Sigmoid colon (tissue), 7 donors: ENCODE results near the gene TEDC2. TPM values are rescaled to one million over a fixed set of nuclear protein-coding genes. Genes with fewer than 3 reads are reported as not detected.

ENCODE experiments used
- DNase-seq: peaks from one replicate; pipeline ENCODE4 v3.0.0-alpha.2; 2019
- H3K27ac ChIP-seq, 4 donors: fragments of 200-600 bp; sonication (generic); one replicate each; pipeline ENCODE4 v1.5.1; 2016 to 2019; ENCODE audit warnings: mild to moderate bottlenecking in 1 of 4
- H3K27me3 ChIP-seq, 3 donors: fragments of 200-600 bp; sonication (generic); one replicate each; pipeline ENCODE4 v1.5.1; 2019; ENCODE audit warnings: mild to moderate bottlenecking in 1 of 3
- H3K36me3 ChIP-seq, 4 donors: fragments of 200-600 bp; sonication (generic); one replicate each; pipeline ENCODE4 v1.5.1; 2016 to 2019
- H3K4me1 ChIP-seq, 4 donors: fragments of 200-600 bp; sonication (generic); one replicate each; pipeline ENCODE4 v1.5.1; 2017 to 2019
- H3K4me3 ChIP-seq, 4 donors: fragments of 200-600 bp; sonication (generic); one replicate each; pipeline ENCODE4 v1.5.1; 2017 to 2019; ENCODE audit warnings: mild to moderate bottlenecking in 2 of 4, moderate library complexity in 1 of 4
- H3K9me3 ChIP-seq, 4 donors: fragments of 200-600 bp in 3 of 4; sonication (generic) in 3 of 4; one replicate each; pipeline versions ENCODE4 v1.5.1 to v1.6.1; 2013 to 2019
- CTCF ChIP-seq, 4 experiments: fragments of 450-650 bp in 3 of 4; fragments of 200-600 bp in 1 of 4; IDR thresholded peaks; one replicate each; pipeline ENCODE4 v1.5.1; 2016 to 2019; ENCODE audit warnings: antibody characterized with exemption in 4 of 4, mild to moderate bottlenecking in 3 of 4, moderate library complexity in 2 of 4
- EP300 ChIP-seq, 4 donors: sonication (generic); formaldehyde crosslinking; IDR thresholded peaks; one replicate each; pipeline ENCODE4 v1.6.1; 2017; ENCODE audit warnings: antibody characterized with exemption in 4 of 4
- POLR2A ChIP-seq, 2 donors: fragments of 450-650 bp; IDR thresholded peaks; one replicate each; pipeline ENCODE4 v1.6.1; 2016; ENCODE audit warnings: antibody characterized with exemption in 2 of 2, mild to moderate bottlenecking in 2 of 2, moderate library complexity in 2 of 2
- POLR2AphosphoS5 ChIP-seq, 4 donors: sonication (generic); formaldehyde crosslinking; IDR thresholded peaks; one replicate each; pipeline ENCODE4 v1.6.1; 2017; ENCODE audit warnings: antibody characterized with exemption in 4 of 4
- WGBS, 2 donors: extraction: QIAGEN DNeasy Blood & Tissue Kit; methylation state at CpG; one replicate each; pipeline ENCODE4 v1.1.7; 2013; 5-methylcytosine and 5-hydroxymethylcytosine counted together
- intact Hi-C: fragments of 100-400 bp; cut with DNase I; formaldehyde crosslinking; loops from one replicate; pipeline ENCODE4 v1.15.1; 2023
- polyA plus RNA-seq, 3 donors: library from polyadenylated mRNA; stranded (reverse); fragments of 200-250 nt; gene quantifications; one replicate each; pipeline ENCODE4 v1.2.3, GENCODE V29; 2013
- small RNA-seq, 3 donors: library from RNA; depleted of rRNA; stranded (forward); fragments of <200 nt; gene quantifications; one replicate each; pipeline ENCODE3, GENCODE V24; 2016
- total RNA-seq, 4 donors: library from RNA; depleted of rRNA; stranded (reverse); fragments of >200 nt; gene quantifications; one replicate each; pipeline ENCODE4 v1.1.0, GENCODE V29; 2016
- donor health status: healthy with polysubstance abuse.
- donor health status: Bipolar disorder and iron deficiency.
- donor health status: healthy.

Gene TEDC2
- total and polyA plus RNA-seq, 7 donors = 0.60 to 10.6 (median 5.3) TPM; not detected in 3

- H3K27ac ChIP-seq = peak overlapping the region; percentile 97 to 99 (median 98)
These were observed 52.3 kb downstream of the TEDC2 start for GRCh38 chr16:2511996-2512734.

GRCh38 chr16:2512735-2513404 lies 53.0 kb downstream of the TEDC2 start:
- Histone ChIP-seq H3K4me1 (peaks cover 0 to 56% (median 53%) of the 10 kb centered on the region in 4 donors), H3K27ac (peak overlapping the region; percentile 97 to 99 (median 98)), H3K9me3 (no peaks in the 10 kb centered on the region), H3K4me3 (peak overlapping the region; percentile 92 to 100 (median 100)), H3K36me3 (no peaks in the 10 kb centered on the region), H3K27me3 (no peaks in the 10 kb centered on the region)
- TF ChIP-seq CTCF (IDR thresholded peaks at IDR 0.05) = no peak
- TF ChIP-seq POLR2A (IDR thresholded peaks at IDR 0.05) = no peak
- no peak for TF ChIP-seq POLR2AphosphoS5 (IDR thresholded peaks at IDR 0.05)
- no peak for TF ChIP-seq EP300 (IDR thresholded peaks at IDR 0.05)
- WGBS, 2 donors = 45 to 68% methylated on average over 15 of the region's 15 CpGs
- DNase-seq = peak; percentile 72
- intact Hi-C loops = loop anchor here (5.0 kb wide), 1 partner anchor 36 kb away; the partner anchor contains the start of gene TBC1D24

More at GRCh38 chr16:2511996-2512734, 52.3 kb downstream of the TEDC2 start:
- Histone ChIP-seq H3K9me3 (no peaks in the 10 kb centered on the region), H3K4me1 (peaks cover 0 to 49% (median 45%) of the 10 kb centered on the region in 4 donors), H3K4me3 (no peak overlapping the region), H3K27me3 (no peaks in the 10 kb centered on the region), H3K36me3 (no peaks in the 10 kb centered on the region)
- 89 to 92% methylated on average over 17 of the region's 17 CpGs for WGBS, 2 donors
- intact Hi-C loops = loop anchor here (5.0 kb wide), 1 partner anchor 35 kb away; the partner anchor contains the start of gene TBC1D24
- TF ChIP-seq POLR2A (IDR thresholded peaks at IDR 0.05) = no peak
- TF ChIP-seq CTCF (IDR thresholded peaks at IDR 0.05) = no peak
- TF ChIP-seq EP300 (IDR thresholded peaks at IDR 0.05) = no peak
- no peak for TF ChIP-seq POLR2AphosphoS5 (IDR thresholded peaks at IDR 0.05)
- no peak for DNase-seq

- no peaks in the 10 kb centered on the region for H3K27me3 ChIP-seq
- H3K4me1 ChIP-seq = peaks cover 0 to 64% (median 61%) of the 10 kb centered on the region in 4 donors
- peak within 1 kb of the TSS; percentile 92 to 100 (median 100) for H3K4me3 ChIP-seq
- peak; percentile 96 for DNase-seq
- intact Hi-C loops = loop anchor here (5.0 kb wide), 1 partner anchor 36 kb away; the partner anchor contains the start of gene TBC1D24
- H3K9me3 ChIP-seq = no peaks in the 10 kb centered on the region
- TF ChIP-seq CTCF (IDR thresholded peaks at IDR 0.05) (no peak), EP300 (IDR thresholded peaks at IDR 0.05) (peak in 1 of 4 donors; percentile 1), POLR2AphosphoS5 (IDR thresholded peaks at IDR 0.05) (peak; percentile 91 to 96 (median 93)), POLR2A (IDR thresholded peaks at IDR 0.05) (peak; percentile 79 to 80)
- peak within 1 kb of the TSS; percentile 97 to 99 (median 98) for H3K27ac ChIP-seq
- no peaks in the 10 kb centered on the region for H3K36me3 ChIP-seq
- WGBS, 2 donors = 1 to 2% methylated on average over 122 of the region's 122 CpGs
These were observed 53.8 kb downstream of the TEDC2 start, which contains the start of gene ATP6V0C for GRCh38 chr16:2513405-2514332. TSS of gene ATP6V0C (plus strand) at chr16:2513952. CDS start at chr16:2514104, 152 bp downstream.

Small RNA genes within 50 kb of the gene (small RNA-seq; reads per million reads assigned to genes)
- gene MIR6768 = 0 reads per million in 3 donors

Other genes starting within 250 kb of the TEDC2 start
- 10 to 100 TPM in 1 of 4 donors, 1 to 10 TPM in 3; 1.8 to 21.3 (median 4.7) TPM for gene BRICD5, start 249.2 kb upstream of the TEDC2 start, total RNA-seq
- gene BRICD5, start 249.2 kb upstream of the TEDC2 start, polyA plus RNA-seq = 1 to 10 TPM in 1 of 3 donors, not detected in 2; 8.3 TPM
- 10 to 100 TPM in 2 of 4 donors, 1 to 10 TPM in 2; 9.0 to 14.4 (median 10.0) TPM for gene PGP, start 245.3 kb upstream of the TEDC2 start, total RNA-seq
- gene PGP, start 245.3 kb upstream of the TEDC2 start, polyA plus RNA-seq = 10 to 100 TPM in 2 of 3 donors, 1 to 10 TPM in 1; 6.0 to 20.2 (median 11.1) TPM
- 10 to 100 TPM; 17.4 to 26.9 (median 22.0) TPM for gene E4F1, start 236.5 kb upstream of the TEDC2 start, total RNA-seq
- 10 to 100 TPM; 10.8 to 25.3 (median 13.4) TPM for gene E4F1, start 236.5 kb upstream of the TEDC2 start, polyA plus RNA-seq
- gene DNASE1L2, start 223.7 kb upstream of the TEDC2 start, total RNA-seq = under 1 TPM in 3 of 4 donors, not detected in 1; 0.36 to 0.82 (median 0.81) TPM
- under 1 TPM in 1 of 3 donors, not detected in 2; 0.93 TPM for gene DNASE1L2, start 223.7 kb upstream of the TEDC2 start, polyA plus RNA-seq
- gene ECI1, start 208.5 kb upstream of the TEDC2 start, total RNA-seq = 10 to 100 TPM; 50.2 to 87.2 (median 67.0) TPM
- gene ECI1, start 208.5 kb upstream of the TEDC2 start, polyA plus RNA-seq = 100 to 1,000 TPM in 2 of 3 donors, 10 to 100 TPM in 1; 84.8 to 136 (median 121) TPM
- gene RNPS1, start 192.0 kb upstream of the TEDC2 start, total RNA-seq = 100 to 1,000 TPM; 110 to 145 (median 128) TPM
- gene RNPS1, start 192.0 kb upstream of the TEDC2 start, polyA plus RNA-seq = 100 to 1,000 TPM; 111 to 171 (median 112) TPM
- 10 to 100 TPM in 1 of 4 donors, 1 to 10 TPM in 3; 4.9 to 21.3 (median 7.4) TPM for gene ABCA3, start 119.4 kb upstream of the TEDC2 start, total RNA-seq
- gene ABCA3, start 119.4 kb upstream of the TEDC2 start, polyA plus RNA-seq = 1 to 10 TPM in 1 of 3 donors, under 1 TPM in 2; 0.46 to 4.2 (median 0.60) TPM
- 1 to 10 TPM in 2 of 4 donors, under 1 TPM in 2; 0.71 to 1.9 (median 1.1) TPM for gene CCNF, start 30.7 kb upstream of the TEDC2 start, total RNA-seq
- gene CCNF, start 30.7 kb upstream of the TEDC2 start, polyA plus RNA-seq = 10 to 100 TPM in 1 of 3 donors, 1 to 10 TPM in 1, under 1 TPM in 1; 0.60 to 11.6 (median 1.2) TPM
- gene NTN3, start 11.2 kb downstream of the TEDC2 start, total RNA-seq = under 1 TPM in 1 of 4 donors, not detected in 3; 0.83 TPM
- gene NTN3, start 11.2 kb downstream of the TEDC2 start, polyA plus RNA-seq = under 1 TPM in 1 of 3 donors, not detected in 2; 0.13 TPM
- gene TBC1D24, start 15.0 kb downstream of the TEDC2 start, total RNA-seq = 10 to 100 TPM in 2 of 4 donors, 1 to 10 TPM in 2; 5.9 to 16.1 (median 10.5) TPM
- 1 to 10 TPM in 2 of 3 donors, under 1 TPM in 1; 0.60 to 6.5 (median 1.4) TPM for gene TBC1D24, start 15.0 kb downstream of the TEDC2 start, polyA plus RNA-seq
- gene ATP6V0C, start 53.8 kb downstream of the TEDC2 start, total RNA-seq = 10 to 100 TPM; 33.2 to 51.5 (median 42.5) TPM
- 100 to 1,000 TPM in 1 of 3 donors, 10 to 100 TPM in 2; 79.3 to 233 (median 99.0) TPM for gene ATP6V0C, start 53.8 kb downstream of the TEDC2 start, polyA plus RNA-seq
- gene AMDHD2, start 60.3 kb downstream of the TEDC2 start, total RNA-seq = 10 to 100 TPM; 23.3 to 25.3 (median 24.4) TPM
- gene AMDHD2, start 60.3 kb downstream of the TEDC2 start, polyA plus RNA-seq = 10 to 100 TPM; 21.0 to 39.4 (median 21.5) TPM
- not detected for gene CEMP1, start 71.3 kb downstream of the TEDC2 start, total RNA-seq
- 1 to 10 TPM in 1 of 3 donors, under 1 TPM in 1, not detected in 1; 0.90 to 1.2 TPM for gene CEMP1, start 71.3 kb downstream of the TEDC2 start, polyA plus RNA-seq
- gene PDPK1, start 77.9 kb downstream of the TEDC2 start, total RNA-seq = 10 to 100 TPM; 22.7 to 32.2 (median 31.0) TPM
- gene PDPK1, start 77.9 kb downstream of the TEDC2 start, polyA plus RNA-seq = 10 to 100 TPM; 24.0 to 31.1 (median 31.0) TPM
- 10 to 100 TPM in 3 of 4 donors, 1 to 10 TPM in 1; 9.5 to 17.1 (median 11.5) TPM for gene KCTD5, start 222.4 kb downstream of the TEDC2 start, total RNA-seq
- gene KCTD5, start 222.4 kb downstream of the TEDC2 start, polyA plus RNA-seq = 10 to 100 TPM; 47.4 to 80.5 (median 78.6) TPM